ENCODE measurements around the gene GPBP1L1. TPM values are rescaled to one million over a fixed set of nuclear protein-coding genes. Genes with fewer than 3 reads are reported as not detected.

The GPBP1L1 gene
- total and polyA plus RNA-seq, 9 of the 15 experiments (the other 6 are each of a cell fraction or from before 2014, with no cell fraction given) = 86.0 to 216 (median 138) TPM

- no peak for TF ChIP-seq ZKSCAN8 (CRISPR knock-in tag; IDR thresholded peaks at IDR 0.05)
- TF ChIP-seq ZNF224 (CRISPR knock-in tag; IDR thresholded peaks at IDR 0.05) = no peak
- no peak for TF ChIP-seq POLR2G (IDR thresholded peaks at IDR 0.05; ENCODE audit: low read depth, low read length)
- TF ChIP-seq ARID1B (IDR thresholded peaks at IDR 0.05) = no peak
- TF ChIP-seq RNF219 (CRISPR knock-in tag; IDR thresholded peaks at IDR 0.05) = no peak
- TF ChIP-seq HLTF (IDR thresholded peaks at IDR 0.05) = no peak
- no peak for TF ChIP-seq CHCHD3 (CRISPR knock-in tag; IDR thresholded peaks at IDR 0.05)
- TF ChIP-seq PURB (CRISPR knock-in tag; IDR thresholded peaks at IDR 0.05; ENCODE audit: low read depth) = no peak
- TF ChIP-seq KAT2B (IDR thresholded peaks at IDR 0.05; ENCODE audit: low read depth, low read length) = no peak
- no peak for TF ChIP-seq KLF1 (tag; IDR thresholded peaks at IDR 0.05)
- no peak for TF ChIP-seq E2F6 (IDR thresholded peaks at IDR 0.05; ENCODE audit: borderline replicate concordance in 1 of 2, extremely low read depth in 1 of 2, insufficient read depth in 1 of 2, insufficient read length in 1 of 2, low read depth in 1 of 2, low read length in 1 of 2, poor library complexity in 1 of 2, severe bottlenecking in 1 of 2)
- no peak for TF ChIP-seq ZBTB33 (CRISPR knock-in tag; IDR thresholded peaks at IDR 0.05)
- TF ChIP-seq EWSR1 (IDR thresholded peaks at IDR 0.05; ENCODE audit: borderline replicate concordance, low read depth, partially characterized antibody) = no peak
- peak; percentile 53 to 78; a peak in 2 of 4 replicates for TF ChIP-seq UBTF (IDR thresholded peaks at IDR 0.05; ENCODE audit: borderline replicate concordance in 1 of 2, low read depth in 2 of 2, low read length in 2 of 2)
- no peak for TF ChIP-seq FOXM1 (IDR thresholded peaks at IDR 0.05; ENCODE audit: low read depth)
- no peak for TF ChIP-seq FOXM1 (CRISPR knock-in tag; IDR thresholded peaks at IDR 0.05; ENCODE audit: low read depth)
- TF ChIP-seq FOXP4 (CRISPR knock-in tag; IDR thresholded peaks at IDR 0.05; ENCODE audit: borderline replicate concordance) = no peak
- TF ChIP-seq ZNF707 (CRISPR knock-in tag; conservative IDR thresholded peaks at IDR 0.05) = no peak
Measured at GRCh38 chr1:45686015-45686287, 382 bp downstream of the GPBP1L1 start (continued).

All from K562 (cell line).